ENCODE measurements around the gene CASZ1. TPM values are rescaled to one million over a fixed set of nuclear protein-coding genes. Genes with fewer than 3 reads are reported as not detected.
A peak's percentile ranks its signal among the peaks of the same experiment; 100 is the strongest.

CASZ1 gene
- polyA plus RNA-seq, 2 of the 4 experiments (the other 2 are of a cell fraction) = 0.52 to 1.2 TPM

DNA sequence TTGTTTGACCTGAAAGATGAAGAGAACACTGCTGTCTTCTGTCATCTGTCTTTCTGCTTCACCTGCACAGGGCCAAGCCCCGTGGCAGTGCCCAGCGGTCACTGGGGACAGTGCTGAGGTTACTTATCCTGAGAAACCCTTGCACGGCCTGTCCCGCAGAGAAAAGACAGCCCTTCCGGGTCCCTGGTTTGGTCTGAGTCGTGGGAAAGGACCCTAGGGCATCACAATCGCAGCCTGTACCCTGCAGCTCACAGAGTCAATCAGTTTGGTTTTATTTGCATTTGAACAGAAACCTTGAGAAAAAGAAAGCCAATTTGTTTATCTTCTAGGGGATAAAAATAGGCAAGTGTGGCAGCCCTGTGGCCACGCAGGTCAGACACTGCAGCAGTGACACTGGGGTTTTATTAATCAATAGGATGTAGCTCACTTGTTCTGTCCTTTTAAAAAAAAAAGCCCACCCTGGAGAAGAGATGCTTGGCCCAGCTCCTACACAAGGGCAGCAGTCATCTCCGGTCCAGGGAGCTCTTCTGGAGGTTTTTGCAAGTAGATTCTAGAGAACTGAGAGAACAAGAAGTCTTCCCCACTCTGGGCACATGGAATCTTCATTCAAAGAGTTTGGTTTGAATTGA, 201.7 kb downstream of the CASZ1 start:
- Histone ChIP-seq H3K4me3 (no peak overlapping the region), H3K4me2 (no peak overlapping the region), H3K9me3 (no peaks in the 10 kb centered on the region), H3K27ac (0 out of 6 replicates have a peak overlapping the region, but pooled peaks of 1 of the 2 experiments have one; percentile 41), H3K4me1 (peaks cover 49% of the 10 kb centered on the region)
- no peak for TF ChIP-seq EHF (CRISPR knock-in tag; IDR thresholded peaks at IDR 0.05)
- no peak for TF ChIP-seq TP53 (CRISPR knock-in tag; IDR thresholded peaks at IDR 0.05)
- no peak for TF ChIP-seq CEBPB (IDR thresholded peaks at IDR 0.05)
- FAIRE-seq (no peak), ATAC-seq (no peak), DNase-seq (ENCODE audit: low read depth in 1 of 2, low spot score in 1 of 2) (no peak)
- 84% methylated on average over 9 of the region's 9 CpGs for WGBS (ENCODE audit: missing lambda C conversion rate)
- ChIA-PET POLR2A (interaction anchor here (0.6 kb wide), 1 partner anchor 18 kb away, joined by 3 read pairs; no protein-coding TSS in a partner anchor), CTCF (no interaction called here)

DNA sequence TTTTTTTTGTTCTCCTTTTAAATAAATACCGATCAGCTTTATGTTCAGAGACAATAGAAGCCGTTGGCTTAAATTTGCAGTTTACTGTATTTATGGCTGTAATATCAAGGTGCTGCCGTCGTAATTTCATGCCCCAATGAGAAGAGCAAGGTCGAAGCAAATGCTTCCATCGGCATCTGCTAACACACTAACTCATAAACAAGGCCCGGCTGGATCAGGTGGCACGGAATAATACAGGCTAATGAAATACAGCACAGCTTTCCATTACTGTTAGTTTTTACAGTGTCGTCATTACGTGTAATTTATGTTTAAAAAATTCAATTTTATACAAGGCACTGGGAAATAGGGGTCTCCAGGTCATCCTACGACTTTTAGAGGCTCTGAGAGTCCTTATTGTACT, 202.7 kb downstream of the CASZ1 start:
- FAIRE-seq (no peak), ATAC-seq (no peak), DNase-seq (ENCODE audit: low read depth in 1 of 2, low spot score in 1 of 2) (no peak)
- Histone ChIP-seq H3K4me1 (peaks cover 42% of the 10 kb centered on the region), H3K4me3 (no peak overlapping the region), H3K4me2 (no peak overlapping the region), H3K9me3 (no peaks in the 10 kb centered on the region), H3K27ac (no peak overlapping the region)
- TF ChIP-seq HOXB13 (CRISPR knock-in tag; IDR thresholded peaks at IDR 0.05; ENCODE audit: low read depth) = no peak
- no peak for TF ChIP-seq RCOR1 (IDR thresholded peaks at IDR 0.05; ENCODE audit: low read depth, low read length)
- TF ChIP-seq CBX8 (IDR thresholded peaks at IDR 0.05) = no peak
- TF ChIP-seq, protein P1, sequence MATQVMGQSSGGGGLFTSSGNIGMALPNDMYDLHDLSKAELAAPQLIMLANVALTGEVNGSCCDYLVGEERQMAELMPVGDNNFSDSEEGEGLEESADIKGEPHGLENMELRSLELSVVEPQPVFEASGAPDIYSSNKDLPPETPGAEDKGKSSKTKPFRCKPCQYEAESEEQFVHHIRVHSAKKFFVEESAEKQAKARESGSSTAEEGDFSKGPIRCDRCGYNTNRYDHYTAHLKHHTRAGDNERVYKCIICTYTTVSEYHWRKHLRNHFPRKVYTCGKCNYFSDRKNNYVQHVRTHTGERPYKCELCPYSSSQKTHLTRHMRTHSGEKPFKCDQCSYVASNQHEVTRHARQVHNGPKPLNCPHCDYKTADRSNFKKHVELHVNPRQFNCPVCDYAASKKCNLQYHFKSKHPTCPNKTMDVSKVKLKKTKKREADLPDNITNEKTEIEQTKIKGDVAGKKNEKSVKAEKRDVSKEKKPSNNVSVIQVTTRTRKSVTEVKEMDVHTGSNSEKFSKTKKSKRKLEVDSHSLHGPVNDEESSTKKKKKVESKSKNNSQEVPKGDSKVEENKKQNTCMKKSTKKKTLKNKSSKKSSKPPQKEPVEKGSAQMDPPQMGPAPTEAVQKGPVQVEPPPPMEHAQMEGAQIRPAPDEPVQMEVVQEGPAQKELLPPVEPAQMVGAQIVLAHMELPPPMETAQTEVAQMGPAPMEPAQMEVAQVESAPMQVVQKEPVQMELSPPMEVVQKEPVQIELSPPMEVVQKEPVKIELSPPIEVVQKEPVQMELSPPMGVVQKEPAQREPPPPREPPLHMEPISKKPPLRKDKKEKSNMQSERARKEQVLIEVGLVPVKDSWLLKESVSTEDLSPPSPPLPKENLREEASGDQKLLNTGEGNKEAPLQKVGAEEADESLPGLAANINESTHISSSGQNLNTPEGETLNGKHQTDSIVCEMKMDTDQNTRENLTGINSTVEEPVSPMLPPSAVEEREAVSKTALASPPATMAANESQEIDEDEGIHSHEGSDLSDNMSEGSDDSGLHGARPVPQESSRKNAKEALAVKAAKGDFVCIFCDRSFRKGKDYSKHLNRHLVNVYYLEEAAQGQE (IDR thresholded peaks at IDR 0.05) = no peak
- TF ChIP-seq POLR2AphosphoS2 (conservative IDR thresholded peaks at IDR 0.05; ENCODE audit: low read length) = no peak
- no peak for TF ChIP-seq HOXA7 (CRISPR knock-in tag; IDR thresholded peaks at IDR 0.05)
- no peak for TF ChIP-seq CBX2 (IDR thresholded peaks at IDR 0.05; ENCODE audit: borderline replicate concordance, low read depth)
- TF ChIP-seq, protein P2, sequence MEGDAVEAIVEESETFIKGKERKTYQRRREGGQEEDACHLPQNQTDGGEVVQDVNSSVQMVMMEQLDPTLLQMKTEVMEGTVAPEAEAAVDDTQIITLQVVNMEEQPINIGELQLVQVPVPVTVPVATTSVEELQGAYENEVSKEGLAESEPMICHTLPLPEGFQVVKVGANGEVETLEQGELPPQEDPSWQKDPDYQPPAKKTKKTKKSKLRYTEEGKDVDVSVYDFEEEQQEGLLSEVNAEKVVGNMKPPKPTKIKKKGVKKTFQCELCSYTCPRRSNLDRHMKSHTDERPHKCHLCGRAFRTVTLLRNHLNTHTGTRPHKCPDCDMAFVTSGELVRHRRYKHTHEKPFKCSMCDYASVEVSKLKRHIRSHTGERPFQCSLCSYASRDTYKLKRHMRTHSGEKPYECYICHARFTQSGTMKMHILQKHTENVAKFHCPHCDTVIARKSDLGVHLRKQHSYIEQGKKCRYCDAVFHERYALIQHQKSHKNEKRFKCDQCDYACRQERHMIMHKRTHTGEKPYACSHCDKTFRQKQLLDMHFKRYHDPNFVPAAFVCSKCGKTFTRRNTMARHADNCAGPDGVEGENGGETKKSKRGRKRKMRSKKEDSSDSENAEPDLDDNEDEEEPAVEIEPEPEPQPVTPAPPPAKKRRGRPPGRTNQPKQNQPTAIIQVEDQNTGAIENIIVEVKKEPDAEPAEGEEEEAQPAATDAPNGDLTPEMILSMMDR (IDR thresholded peaks at IDR 0.05) = no peak
- TF ChIP-seq, protein P3, sequence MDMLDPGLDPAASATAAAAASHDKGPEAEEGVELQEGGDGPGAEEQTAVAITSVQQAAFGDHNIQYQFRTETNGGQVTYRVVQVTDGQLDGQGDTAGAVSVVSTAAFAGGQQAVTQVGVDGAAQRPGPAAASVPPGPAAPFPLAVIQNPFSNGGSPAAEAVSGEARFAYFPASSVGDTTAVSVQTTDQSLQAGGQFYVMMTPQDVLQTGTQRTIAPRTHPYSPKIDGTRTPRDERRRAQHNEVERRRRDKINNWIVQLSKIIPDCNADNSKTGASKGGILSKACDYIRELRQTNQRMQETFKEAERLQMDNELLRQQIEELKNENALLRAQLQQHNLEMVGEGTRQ (IDR thresholded peaks at IDR 0.05) = no peak
- TF ChIP-seq ZSCAN20 (CRISPR knock-in tag; IDR thresholded peaks at IDR 0.05) = no peak
- TF ChIP-seq HOXB5 (CRISPR knock-in tag; IDR thresholded peaks at IDR 0.05) = no peak
- TF ChIP-seq NR3C1 (IDR thresholded peaks at IDR 0.05) = no peak
- no peak for TF ChIP-seq HDAC2 (IDR thresholded peaks at IDR 0.05)
- no peak for TF ChIP-seq SMC3 (IDR thresholded peaks at IDR 0.05)
- TF ChIP-seq, protein P4, sequence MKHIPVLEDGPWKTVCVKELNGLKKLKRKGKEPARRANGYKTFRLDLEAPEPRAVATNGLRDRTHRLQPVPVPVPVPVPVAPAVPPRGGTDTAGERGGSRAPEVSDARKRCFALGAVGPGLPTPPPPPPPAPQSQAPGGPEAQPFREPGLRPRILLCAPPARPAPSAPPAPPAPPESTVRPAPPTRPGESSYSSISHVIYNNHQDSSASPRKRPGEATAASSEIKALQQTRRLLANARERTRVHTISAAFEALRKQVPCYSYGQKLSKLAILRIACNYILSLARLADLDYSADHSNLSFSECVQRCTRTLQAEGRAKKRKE (CRISPR knock-in tag; IDR thresholded peaks at IDR 0.05; ENCODE audit: low read depth) = no peak
- TF ChIP-seq, protein P5, sequence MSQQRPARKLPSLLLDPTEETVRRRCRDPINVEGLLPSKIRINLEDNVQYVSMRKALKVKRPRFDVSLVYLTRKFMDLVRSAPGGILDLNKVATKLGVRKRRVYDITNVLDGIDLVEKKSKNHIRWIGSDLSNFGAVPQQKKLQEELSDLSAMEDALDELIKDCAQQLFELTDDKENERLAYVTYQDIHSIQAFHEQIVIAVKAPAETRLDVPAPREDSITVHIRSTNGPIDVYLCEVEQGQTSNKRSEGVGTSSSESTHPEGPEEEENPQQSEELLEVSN (IDR thresholded peaks at IDR 0.05; ENCODE audit: borderline replicate concordance, low read depth) = no peak
- TF ChIP-seq, protein P6, sequence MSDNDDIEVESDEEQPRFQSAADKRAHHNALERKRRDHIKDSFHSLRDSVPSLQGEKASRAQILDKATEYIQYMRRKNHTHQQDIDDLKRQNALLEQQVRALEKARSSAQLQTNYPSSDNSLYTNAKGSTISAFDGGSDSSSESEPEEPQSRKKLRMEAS (IDR thresholded peaks at IDR 0.05) = no peak
- WGBS (ENCODE audit: missing lambda C conversion rate) = 89% methylated on average over 11 of the region's 11 CpGs
- POLR2A ChIA-PET = no interaction called here
- CTCF ChIA-PET = no interaction called here
